ENCODE data around the gene IL1RL1. TPM values are rescaled to one million over a fixed set of nuclear protein-coding genes. Genes with fewer than 3 reads are reported as not detected.
"Not testable (repeated sequence)": the region's sequence is repeated elsewhere in the genome, so short reads cannot be mapped to it uniquely, and the experiment has no call there.

IL1RL1 gene
- total RNA-seq, 1 donor from 2014 or later: 1.7 TPM

DNA sequence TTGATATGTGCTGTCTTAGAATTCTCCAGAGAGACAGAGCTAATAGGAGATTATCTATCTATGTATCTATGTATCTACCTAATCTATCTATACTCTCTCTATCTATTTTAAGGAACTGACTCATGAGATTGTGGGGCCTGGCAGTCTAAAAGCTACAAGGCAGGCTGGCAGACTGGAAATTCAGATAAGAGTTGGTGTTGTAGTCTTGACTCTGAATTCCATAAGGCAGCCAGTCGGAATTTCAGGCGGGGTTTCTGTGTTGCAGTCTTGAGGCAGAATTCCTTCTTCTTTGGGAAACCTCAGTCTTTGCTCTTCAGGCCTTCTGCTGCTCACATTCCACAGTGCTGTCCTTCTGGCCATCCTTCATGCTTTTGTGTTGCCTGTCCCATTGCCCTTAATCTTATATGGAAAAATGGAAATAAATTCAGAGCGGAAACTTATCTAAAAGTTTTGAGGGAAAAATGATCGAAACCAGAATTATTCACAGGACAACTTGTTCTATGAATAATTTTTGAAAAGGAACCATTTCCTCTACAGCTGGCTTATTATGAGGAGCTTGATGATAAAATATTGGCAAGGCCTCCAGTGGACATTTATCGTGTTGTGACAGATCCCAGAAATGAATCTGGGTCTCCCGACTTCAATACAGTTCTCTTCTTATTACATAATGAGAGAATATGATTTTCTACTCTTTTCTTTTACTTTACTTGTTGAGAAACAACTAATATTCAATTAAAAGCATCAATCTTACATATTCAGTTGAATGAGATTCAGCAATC is 10.8 kb downstream of the IL1RL1 start:
- ATAC-seq (peak; percentile 52), DNase-seq (ENCODE audit: missing footprints) (no peak)
- intact Hi-C loops (cut with DNase I): no loop called here

DNA sequence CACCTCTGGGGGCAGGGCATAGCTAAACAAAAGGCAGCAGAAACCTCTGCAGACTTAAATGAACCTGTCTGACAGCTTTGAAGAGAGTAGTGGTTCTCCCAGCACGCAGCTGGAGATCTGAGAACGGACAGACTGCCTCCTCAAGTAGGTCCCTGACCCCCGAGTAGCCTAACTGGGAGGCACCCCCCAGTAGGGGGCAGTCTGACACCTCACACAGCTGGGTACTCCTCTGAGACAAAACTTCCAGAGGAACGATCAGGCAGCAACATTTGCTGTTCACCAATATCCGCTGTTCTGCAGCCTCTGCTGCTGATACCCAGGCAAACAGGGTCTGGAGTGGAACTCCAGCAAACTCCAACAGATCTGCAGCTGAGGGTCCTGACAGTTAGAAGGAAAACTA is 13.6 kb downstream of the IL1RL1 start:
- ATAC-seq; DNase-seq (ENCODE audit: missing footprints); intact Hi-C loops (cut with DNase I): not testable (repeated sequence)

DNA sequence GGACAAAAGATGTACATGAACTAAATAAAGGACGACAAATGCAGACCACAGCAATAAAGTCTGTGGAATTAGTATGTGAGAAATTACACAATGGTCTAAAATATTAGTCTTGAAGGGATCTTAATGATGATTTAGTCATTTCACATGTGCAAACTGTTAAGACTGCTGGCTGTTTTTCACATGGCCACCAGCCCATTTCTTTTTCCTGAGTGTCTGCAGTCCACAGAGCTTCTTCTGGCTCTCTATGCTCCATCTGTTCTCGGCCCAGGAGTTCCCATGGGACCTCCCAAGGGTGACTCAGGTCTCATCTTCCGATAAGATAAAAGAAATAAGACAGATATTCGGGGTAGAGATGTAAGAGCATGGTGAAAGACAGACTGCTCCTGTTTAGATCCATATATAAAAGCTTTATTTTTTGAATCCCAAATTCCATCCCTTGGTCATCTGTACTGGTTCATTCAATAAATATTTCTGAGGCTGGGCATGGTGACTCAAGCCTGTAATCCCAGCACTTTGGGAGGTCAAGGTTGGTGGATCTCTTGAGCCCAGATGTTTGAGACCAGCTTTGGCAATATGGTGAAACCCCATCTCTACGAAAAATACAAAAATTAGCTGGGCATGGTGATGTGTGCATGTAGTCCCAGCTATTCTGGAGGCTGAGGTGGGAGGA is 20.1 kb downstream of the IL1RL1 start:
- ATAC-seq (peak; percentile 60), DNase-seq (ENCODE audit: missing footprints) (no peak)
- intact Hi-C loops (cut with DNase I): no loop called here

DNA sequence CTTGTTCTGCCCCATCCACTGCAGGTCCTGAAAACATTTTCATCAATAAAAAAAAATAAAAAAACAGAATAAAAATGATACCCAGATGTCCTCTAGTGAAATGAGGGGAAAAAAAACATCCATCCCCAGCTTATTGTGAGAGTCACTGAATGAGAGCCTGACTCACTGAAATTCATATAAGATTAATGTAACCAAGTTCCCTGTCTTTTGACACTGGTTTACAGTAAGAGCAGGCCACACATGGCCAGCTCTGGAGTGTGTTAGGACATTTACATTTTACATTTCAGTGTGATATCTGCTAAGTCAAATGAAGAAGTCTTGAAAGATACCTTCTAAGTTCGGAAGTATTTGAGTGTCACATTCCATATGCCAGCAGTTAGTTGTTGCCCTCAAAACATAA is 23.1 kb downstream of the IL1RL1 start:
- DNase-seq (ENCODE audit: missing footprints) (no peak), ATAC-seq (no peak)
- intact Hi-C loops (cut with DNase I): no loop called here

DNA sequence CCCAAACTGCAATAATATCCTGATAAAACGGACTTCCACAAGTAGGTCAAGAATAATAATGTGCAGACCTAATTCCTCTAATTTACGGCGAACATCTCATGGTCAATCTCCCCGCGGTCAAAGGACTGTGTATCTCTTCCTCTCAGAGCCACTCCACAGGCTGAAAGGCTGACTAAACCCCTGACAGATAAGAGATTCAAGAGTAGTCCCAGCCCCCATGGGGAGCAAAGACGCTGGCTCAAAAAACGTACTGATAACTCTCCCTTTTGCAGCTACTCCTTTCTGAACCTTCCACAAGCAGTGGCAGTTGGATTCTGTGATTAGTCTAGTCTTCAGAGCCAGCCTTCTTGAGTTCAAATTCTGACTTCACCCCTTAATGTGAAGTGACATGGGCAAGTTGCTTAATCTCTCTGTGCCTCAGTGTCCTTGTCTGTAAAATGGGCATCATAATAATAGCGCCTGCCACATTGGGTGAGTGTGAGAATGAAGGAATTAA is 24.6 kb downstream of the IL1RL1 start:
- ATAC-seq (peak; percentile 48), DNase-seq (ENCODE audit: missing footprints) (no peak)
- intact Hi-C loops (cut with DNase I): no loop called here

DNA sequence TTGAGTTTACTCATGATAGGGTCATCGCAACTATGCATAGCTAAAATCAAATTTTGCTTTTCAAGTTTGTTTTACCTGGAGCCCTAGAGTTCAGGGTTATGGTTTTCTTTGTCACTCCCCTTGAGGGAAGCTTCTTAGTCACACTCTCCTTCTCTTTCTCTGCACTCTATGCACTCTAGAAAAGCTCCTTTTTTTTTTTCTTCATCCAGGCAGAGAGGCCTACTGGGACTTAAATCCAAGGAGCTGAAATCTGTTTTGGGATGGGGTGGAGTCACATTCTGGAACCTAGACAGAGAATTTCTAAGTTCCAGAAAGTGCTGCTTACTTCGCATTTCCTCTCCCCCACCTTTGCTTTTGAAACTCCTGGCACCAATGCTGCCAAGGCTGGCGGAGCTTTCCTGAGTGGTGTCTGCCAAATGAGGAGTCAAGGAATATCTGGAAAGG is 25.2 kb downstream of the IL1RL1 start:
- peak; percentile 76 for ATAC-seq
- intact Hi-C loops (cut with DNase I): no loop called here
- DNase-seq (ENCODE audit: missing footprints): no peak

DNA sequence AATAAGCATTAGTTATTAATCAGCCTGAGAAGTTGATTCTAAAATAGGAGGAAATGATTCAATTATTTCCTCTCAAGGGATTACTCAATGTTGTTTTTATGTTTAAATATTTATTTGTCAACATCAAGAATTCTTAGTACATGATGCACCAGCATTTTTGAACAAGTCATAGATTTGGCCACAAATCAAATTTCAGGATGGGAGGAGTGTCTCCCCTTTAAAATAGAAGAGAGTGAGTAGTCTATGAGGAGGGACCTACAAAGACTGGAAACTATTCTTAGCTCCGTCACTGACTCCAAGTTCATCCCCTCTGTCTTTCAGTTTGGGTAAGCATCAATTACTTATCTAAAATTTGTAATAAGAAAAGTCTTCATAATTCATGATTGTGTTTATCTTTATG is 25.6 kb downstream of the IL1RL1 start:
- intact Hi-C loops (cut with DNase I): no loop called here
- ATAC-seq (peak; percentile 62), DNase-seq (ENCODE audit: missing footprints) (no peak)

DNA sequence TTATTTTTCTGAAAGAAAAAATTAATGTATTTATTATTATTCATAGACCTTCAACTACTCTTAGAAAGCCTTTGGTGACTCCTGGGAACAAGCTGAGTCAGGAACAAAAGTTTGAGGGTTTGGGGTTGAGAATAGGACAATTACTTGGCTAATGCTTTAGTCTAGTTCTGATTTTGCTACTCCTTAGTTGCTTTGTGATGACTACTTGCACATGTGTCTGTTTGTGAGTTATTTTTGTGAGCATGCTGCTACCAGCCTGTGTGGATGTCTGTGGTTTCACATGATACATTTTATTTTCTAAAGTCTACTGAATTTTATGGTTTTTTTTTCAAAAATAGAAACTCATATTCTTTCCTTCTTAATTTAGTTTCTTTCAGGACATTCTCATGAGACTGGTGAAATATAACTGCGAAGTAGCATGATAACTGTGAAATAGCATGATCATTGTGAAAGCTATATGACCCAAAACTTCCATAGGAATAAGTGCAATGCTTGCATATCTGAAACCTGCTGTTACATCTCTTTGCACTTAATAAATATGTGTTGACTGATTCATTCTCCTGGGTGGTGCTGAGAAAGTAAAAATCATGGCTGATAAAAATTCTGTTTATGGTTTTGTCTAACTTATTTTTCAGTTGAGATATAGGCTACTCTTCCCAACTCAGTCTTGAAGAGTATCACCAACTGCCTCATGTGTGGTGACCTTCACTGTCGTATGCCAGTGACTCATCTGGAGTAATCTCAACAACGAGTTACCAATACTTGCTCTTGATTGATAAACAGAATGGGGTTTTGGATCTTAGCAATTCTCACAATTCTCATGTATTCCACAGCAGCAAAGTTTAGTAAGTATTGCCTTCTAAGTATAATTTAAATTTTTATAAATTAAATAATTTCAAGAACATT is 26.4 kb downstream of the IL1RL1 start:
- no peak for DNase-seq (ENCODE audit: missing footprints)
- intact Hi-C loops (cut with DNase I): no loop called here
- ATAC-seq: no peak

DNA sequence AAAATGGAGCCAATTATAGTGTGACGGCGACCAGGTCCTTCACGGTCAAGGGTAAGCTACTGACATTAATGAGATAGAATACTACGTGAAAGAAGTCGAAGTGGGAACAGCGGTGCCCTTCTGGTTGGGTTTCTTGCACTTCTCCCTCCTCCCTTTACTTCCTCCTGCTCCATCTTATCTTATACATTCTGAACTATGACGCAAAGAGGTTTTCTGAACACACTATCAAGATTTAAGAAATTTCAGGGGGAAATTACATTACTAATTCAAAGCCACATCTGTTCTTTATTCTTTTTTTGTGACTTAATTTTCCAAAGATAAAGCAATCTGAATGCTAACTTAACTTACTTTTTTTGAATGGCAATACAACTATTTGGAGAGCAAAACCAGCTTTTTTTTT is 29.4 kb downstream of the IL1RL1 start:
- DNase-seq (ENCODE audit: missing footprints) (no peak), ATAC-seq (no peak)
- intact Hi-C loops (cut with DNase I): no loop called here

DNA sequence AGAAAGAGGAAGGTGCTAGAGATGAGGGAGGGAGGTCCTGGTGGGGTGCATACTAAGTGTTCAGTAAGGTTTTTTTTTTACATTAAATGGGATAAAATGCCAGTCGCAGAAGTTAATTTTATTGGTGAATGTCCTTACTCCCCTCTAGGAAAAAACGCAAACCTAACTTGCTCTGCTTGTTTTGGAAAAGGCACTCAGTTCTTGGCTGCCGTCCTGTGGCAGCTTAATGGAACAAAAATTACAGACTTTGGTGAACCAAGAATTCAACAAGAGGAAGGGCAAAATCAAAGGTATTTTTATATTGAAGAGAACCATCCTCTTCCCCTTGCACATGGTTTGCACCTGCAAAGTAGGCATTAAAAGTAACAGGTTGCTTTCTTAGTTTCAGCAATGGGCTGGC is 31.5 kb downstream of the IL1RL1 start:
- DNase-seq (ENCODE audit: missing footprints): no peak
- ATAC-seq: no peak
- intact Hi-C loops (cut with DNase I): no loop called here

DNA sequence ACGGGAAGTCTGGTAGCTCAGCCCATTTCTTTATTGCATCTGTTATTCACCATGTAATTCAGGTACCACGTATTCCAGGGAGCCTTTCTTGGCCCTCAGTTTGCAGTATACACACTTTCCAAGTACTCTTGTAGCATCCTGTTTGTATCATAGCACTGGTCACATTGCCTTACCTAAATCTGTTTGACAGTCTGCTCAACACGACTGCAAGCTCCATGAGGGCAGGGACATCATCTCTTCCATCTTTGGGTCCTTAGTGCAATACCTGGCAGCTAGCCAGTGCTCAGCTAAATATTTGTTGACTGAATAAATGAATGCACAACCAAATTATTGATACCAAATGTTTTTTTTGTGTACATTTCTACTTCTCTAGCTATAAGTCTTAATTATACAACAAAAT is 33.0 kb downstream of the IL1RL1 start:
- ATAC-seq (no peak), DNase-seq (ENCODE audit: missing footprints) (no peak)
- intact Hi-C loops (cut with DNase I): no loop called here

DNA sequence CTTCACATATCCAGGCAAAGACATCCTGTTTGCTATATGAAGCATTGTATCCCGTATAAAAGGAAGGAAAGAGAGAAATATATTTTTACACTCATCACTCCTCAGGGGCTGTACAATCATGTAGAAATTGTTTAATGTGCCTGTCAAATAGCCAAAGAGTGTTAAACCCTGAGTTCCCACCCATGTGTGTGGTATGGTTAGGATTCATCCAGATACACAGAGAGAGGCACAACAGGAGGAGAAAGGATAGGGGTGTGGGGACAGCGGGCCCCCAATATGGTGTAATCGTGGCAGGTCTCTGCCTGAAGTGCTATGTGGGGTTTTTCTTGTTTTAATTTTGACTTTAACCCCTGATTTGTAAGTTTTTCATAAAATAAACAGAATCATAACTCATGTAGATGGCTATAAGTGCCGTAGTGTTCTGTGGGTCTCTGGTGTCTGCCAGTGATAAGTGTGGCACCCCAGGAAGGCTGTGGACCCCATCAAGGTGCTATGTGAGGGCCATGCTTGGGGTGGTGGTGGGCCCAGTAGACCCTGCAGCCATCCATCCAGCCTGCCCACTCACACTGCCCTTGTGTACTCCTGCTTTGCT is 34.1 kb downstream of the IL1RL1 start:
- no peak for DNase-seq (ENCODE audit: missing footprints)
- intact Hi-C loops (cut with DNase I): no loop called here

DNA sequence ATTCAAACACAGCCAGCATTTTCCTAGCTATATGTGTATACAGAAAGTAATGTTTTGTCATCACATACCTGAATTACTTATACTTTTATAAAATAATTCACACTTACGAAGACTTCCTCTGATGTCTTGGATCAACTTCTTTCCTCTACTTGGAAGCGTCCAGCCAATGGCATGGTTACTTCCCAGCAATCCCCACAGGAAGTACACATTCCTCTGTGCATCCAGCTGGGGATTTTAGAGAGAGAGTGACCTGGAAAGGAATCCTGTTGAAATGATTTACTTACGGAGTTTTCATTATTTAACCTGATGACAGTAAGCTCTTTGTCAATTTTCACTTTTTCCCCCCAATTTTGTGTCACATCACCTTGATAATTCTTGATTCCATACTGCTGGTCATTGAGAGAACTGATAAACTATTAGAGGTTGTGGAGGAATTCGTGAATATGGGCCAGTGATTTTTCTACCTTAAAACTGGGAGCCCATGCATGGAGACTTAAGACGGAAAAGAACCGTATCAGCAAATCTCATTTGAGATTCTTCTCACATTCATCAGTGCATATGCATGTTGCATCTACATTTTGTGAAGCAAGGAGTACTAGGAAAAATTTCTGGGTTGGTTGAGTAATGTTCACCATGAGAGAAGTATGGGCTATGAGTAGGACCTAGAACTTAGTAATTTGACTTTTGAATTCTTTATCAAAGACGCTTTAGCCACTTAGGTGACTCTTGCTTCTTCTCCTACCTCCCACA is 35.2 kb downstream of the IL1RL1 start:
- intact Hi-C loops (cut with DNase I): no loop called here
- no peak for ATAC-seq
- DNase-seq (ENCODE audit: missing footprints): no peak

More for the DNA sequence above, 34.1 kb downstream of the IL1RL1 start:
- ATAC-seq: no peak

DNA sequence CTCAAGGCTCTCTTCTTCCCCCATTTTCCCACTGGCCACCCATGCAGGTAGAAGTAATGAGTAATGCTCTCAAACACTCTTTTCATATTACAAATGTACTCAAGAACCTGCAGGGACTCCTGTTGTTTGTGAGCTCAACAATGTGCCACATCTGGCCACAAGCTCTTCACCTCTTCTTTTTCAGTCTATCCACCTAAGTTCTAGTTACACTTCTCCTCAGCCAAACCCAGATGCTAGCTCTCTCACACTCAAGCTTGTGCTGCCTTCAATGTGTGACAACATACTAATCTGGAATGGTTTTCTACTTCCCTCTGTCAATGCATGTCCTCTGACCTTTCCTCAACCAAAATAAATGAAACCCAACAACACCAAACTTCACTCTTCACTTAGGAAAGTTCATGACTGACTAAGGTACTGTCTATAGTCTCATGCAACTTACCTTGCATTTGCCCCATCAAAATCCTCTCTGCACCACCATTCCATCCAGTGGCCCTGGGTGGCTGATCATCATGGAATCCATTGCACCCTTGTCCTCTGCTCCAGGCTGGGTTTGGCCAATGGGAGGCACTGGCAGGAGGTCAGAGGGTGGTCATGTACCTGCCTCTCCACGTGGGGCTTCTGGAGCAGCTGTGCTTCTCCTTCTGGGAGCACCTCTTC is 38.9 kb downstream of the IL1RL1 start:
- DNase-seq (ENCODE audit: missing footprints) (no peak), ATAC-seq (no peak)
- intact Hi-C loops (cut with DNase I): loop anchor here (10.0 kb wide), 1 partner anchor 335 kb away; no protein-coding TSS in a partner anchor

DNA sequence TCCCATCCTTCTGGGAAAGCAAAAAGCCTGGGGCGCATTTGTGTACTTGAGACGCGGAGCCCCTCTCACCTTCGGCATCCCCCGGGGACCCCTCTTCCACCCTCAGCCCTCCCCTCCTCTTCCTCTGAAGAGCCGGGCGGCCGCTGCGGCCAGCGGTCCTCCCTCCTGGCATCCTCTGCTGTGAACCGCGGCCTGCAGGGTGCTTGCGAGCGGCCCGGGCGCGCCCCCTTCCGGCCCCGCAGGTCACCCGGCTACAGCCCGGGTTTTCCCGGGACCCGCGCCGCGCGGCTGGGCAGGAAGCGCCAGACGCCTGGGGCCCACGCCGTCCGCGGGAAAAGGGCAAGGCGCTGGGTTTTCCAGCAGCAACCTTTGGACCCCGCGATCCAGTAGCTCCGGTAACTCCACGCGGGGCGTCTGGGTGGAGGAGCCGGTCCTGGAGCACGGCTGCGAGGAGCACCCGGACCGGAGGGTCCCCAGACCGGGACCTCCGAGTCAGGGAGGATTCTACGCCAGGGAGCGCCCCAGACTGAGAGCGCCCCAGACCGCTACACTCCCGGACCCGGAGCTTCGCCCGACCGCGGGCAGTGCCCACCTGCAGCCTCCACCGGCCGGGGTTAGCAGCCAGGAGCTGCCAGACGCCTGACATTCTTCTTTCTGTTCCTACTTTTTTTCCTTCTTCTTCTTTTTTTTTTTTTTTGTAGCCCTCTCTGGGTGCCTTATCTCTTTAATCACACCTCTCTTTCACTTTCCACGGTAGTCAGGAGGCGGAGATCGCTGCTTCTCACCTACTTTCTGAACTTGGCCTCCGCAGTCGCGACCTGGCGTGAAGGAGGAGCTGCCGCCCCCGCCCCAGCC is 44.4 kb downstream of the IL1RL1 start, which contains the start of gene IL18R1:
Gene IL18R1 (plus strand): TSS at position 271 of the 855 bp plus-strand sequence. CDS start 6,865 bp downstream, outside the sequence.
- ATAC-seq: peak; percentile 100
- DNase-seq (ENCODE audit: missing footprints): peak; percentile 94
- intact Hi-C loops (cut with DNase I): loop anchor here (5.0 to 10.0 kb wide), 2 partner anchors 103 to 341 kb away; no protein-coding TSS in a partner anchor

DNA sequence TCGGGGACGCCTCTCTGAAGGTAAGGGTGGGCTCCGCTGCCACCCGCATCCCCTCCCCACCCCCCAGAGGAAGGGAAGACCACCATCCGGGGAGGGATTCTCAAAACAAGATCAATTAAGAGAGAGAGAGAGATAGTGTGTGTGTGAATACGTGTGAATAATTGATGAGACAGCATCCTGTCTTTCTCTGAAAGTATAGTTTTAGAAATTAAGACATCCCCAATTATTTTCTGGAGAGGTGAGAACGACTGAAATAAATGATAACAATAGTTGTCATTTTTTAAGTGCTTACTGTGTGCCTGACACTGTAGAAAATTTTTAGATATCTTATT is 45.0 kb downstream of the IL1RL1 start:
- DNase-seq (ENCODE audit: missing footprints): no peak
- ATAC-seq: no peak
- intact Hi-C loops (cut with DNase I): loop anchor here (5.0 to 10.0 kb wide), 2 partner anchors 104 to 342 kb away; no protein-coding TSS in a partner anchor
